Transverse colon (tissue), 4 donors: ENCODE data around the gene RCAN1. TPM values are rescaled to one million over a fixed set of nuclear protein-coding genes. Genes with fewer than 3 reads are reported as not detected.

Experiments used
- DNase-seq: peaks from one replicate; pipeline ENCODE4 v3.0.0-alpha.2; 2019
- H3K27ac ChIP-seq, 4 donors: fragments of 200-600 bp; sonication (generic); 2 replicates each; pipeline ENCODE4 v1.5.1; 2016 to 2018; ENCODE audit warnings: inconsistent platforms in 4 of 4
- H3K27me3 ChIP-seq: fragments of 200-600 bp; sonication (generic); 2 replicates; pipeline ENCODE4 v1.5.1; 2017; ENCODE audit warnings: inconsistent platforms
- H3K36me3 ChIP-seq, 4 donors: fragments of 200-600 bp; sonication (generic); 2 replicates each; pipeline ENCODE4 v1.5.1; 2017 to 2019; ENCODE audit warnings: inconsistent platforms in 4 of 4
- H3K4me1 ChIP-seq, 4 donors: fragments of 200-600 bp; sonication (generic); 2 replicates each; pipeline ENCODE4 v1.5.1; 2017 to 2020; ENCODE audit warnings: inconsistent platforms in 4 of 4
- H3K4me3 ChIP-seq, 4 donors: fragments of 200-600 bp; sonication (generic); 1 replicate in 1 of 4; 2 replicates in 3 of 4; pipeline versions ENCODE4 v1.5.1 to v1.6.1; 2017 to 2019; ENCODE audit warnings: inconsistent platforms in 4 of 4
- H3K9me3 ChIP-seq, 2 donors: fragments of 200-600 bp; sonication (generic); 2 replicates each; pipeline ENCODE4 v1.5.1; 2017 to 2019; ENCODE audit warnings: inconsistent platforms in 2 of 2
- CTCF ChIP-seq, 5 experiments: fragments of 200-600 bp in 3 of 5; fragments of 450-650 bp in 2 of 5; sonication (generic) in 3 of 5; IDR thresholded peaks; 1 replicate in 2 of 5; 2 replicates in 3 of 5; pipeline ENCODE4 v1.5.1; 2016 to 2017; ENCODE audit warnings: antibody characterized with exemption in 5 of 5, inconsistent platforms in 3 of 5, mild to moderate bottlenecking in 2 of 5, moderate library complexity in 1 of 5
- EP300 ChIP-seq: sonication (generic); formaldehyde crosslinking; IDR thresholded peaks from one replicate; pipeline ENCODE4 v1.6.1; 2017; ENCODE audit warnings: antibody characterized with exemption, low read depth
- POLR2A ChIP-seq: fragments of 450-650 bp; IDR thresholded peaks from one replicate; pipeline ENCODE4 v1.6.1; 2016; ENCODE audit warnings: antibody characterized with exemption, mild to moderate bottlenecking, moderate library complexity
- POLR2AphosphoS5 ChIP-seq, 3 donors: sonication (generic); formaldehyde crosslinking; IDR thresholded peaks; one replicate each; pipeline ENCODE4 v1.6.1; 2016; ENCODE audit warnings: antibody characterized with exemption in 3 of 3
- WGBS, 2 donors: methylation state at CpG; one replicate each; pipeline ENCODE4 v1.1.5; 2018; ENCODE audit warnings: low coverage in 1 of 2; 5-methylcytosine and 5-hydroxymethylcytosine counted together
- in situ Hi-C, 4 donors: fragments of 200-750 bp; cut with MboI; loops; one replicate each; pipeline versions ENCODE4 v1.15.0 to v1.15.1; 2017; ENCODE audit warnings: low sequenced_read_pairs in 3 of 4, low pct_ligation_motif_present in 1 of 4, low pct_unique_long_range_greater_than_20kb in 1 of 4
- intact Hi-C: fragments of 100-400 bp; cut with DNase I; formaldehyde crosslinking; loops from one replicate; pipeline ENCODE4 v1.15.1; 2023; ENCODE audit warnings: low total_unique reads
- total RNA-seq, 4 donors: library from RNA; depleted of rRNA; stranded (reverse); fragments of >200 nt; gene quantifications; one replicate each; pipeline ENCODE4 v1.1.0, GENCODE V29; 2016

Gene RCAN1
- total RNA-seq, 4 donors from 2014 or later, result 39.5 to 68.8 (median 57.8) TPM

GRCh38 chr21:34593423-34593822 is 21.5 kb downstream of the RCAN1 start:
- Histone ChIP-seq H3K27me3 (no peaks in the 10 kb centered on the region), H3K27ac (peak overlapping the region in 3 of 4 donors; percentile 65 to 75 (median 72)), H3K4me3 (no peak overlapping the region), H3K9me3 (no peaks in the 10 kb centered on the region), H3K4me1 (peaks cover 23 to 60% (median 31%) of the 10 kb centered on the region in 4 donors), H3K36me3 (no peaks in the 10 kb centered on the region)
- intact Hi-C loops (no loop called here), in situ Hi-C loops (no loop called here)
- no peak for DNase-seq
- TF ChIP-seq EP300 (no peak), CTCF (IDR thresholded peaks at IDR 0.05) (no peak), POLR2AphosphoS5 (IDR thresholded peaks at IDR 0.05) (no peak), POLR2A (no peak)
- WGBS, 2 donors, result 76 to 86% methylated on average over 1 to 5 of the region's 5 CpGs

- no peak overlapping the region for H3K4me3 ChIP-seq
- peak; percentile 64 for DNase-seq
- intact Hi-C loops, result no loop called here
- TF ChIP-seq POLR2A (no peak), POLR2AphosphoS5 (IDR thresholded peaks at IDR 0.05) (peak in 1 of 3 donors; percentile 57)
- H3K4me1 ChIP-seq, result peaks cover 23 to 60% (median 31%) of the 10 kb centered on the region in 4 donors
- no peaks in the 10 kb centered on the region for H3K27me3 ChIP-seq
- H3K36me3 ChIP-seq, result no peaks in the 10 kb centered on the region
- in situ Hi-C loops, result no loop called here
- WGBS, 2 donors, result 34 to 42% methylated on average over 10 to 17 of the region's 17 CpGs
- H3K27ac ChIP-seq, result peak overlapping the region; percentile 60 to 75 (median 68)
- no peaks in the 10 kb centered on the region for H3K9me3 ChIP-seq
These were observed 22.6 kb downstream of the RCAN1 start for GRCh38 chr21:34592120-34592955.

GRCh38 chr21:34590520-34590919 is 24.4 kb downstream of the RCAN1 start:
- peaks cover 23 to 48% (median 29%) of the 10 kb centered on the region in 4 donors for H3K4me1 ChIP-seq
- H3K27me3 ChIP-seq, result no peaks in the 10 kb centered on the region
- WGBS, 2 donors, result 100% methylated on average over 1 of the region's 1 CpG; no CpG with 5 or more reads in 1 of the 2 donors
- no peaks in the 10 kb centered on the region for H3K9me3 ChIP-seq
- no peaks in the 10 kb centered on the region for H3K36me3 ChIP-seq
- H3K27ac ChIP-seq, result no peak overlapping the region
- no peak overlapping the region for H3K4me3 ChIP-seq
- no peak for TF ChIP-seq EP300
- no peak for TF ChIP-seq CTCF (IDR thresholded peaks at IDR 0.05)
- TF ChIP-seq POLR2A, result no peak
- no peak for TF ChIP-seq POLR2AphosphoS5 (IDR thresholded peaks at IDR 0.05)
- DNase-seq, result no peak
- intact Hi-C loops, result no loop called here
- in situ Hi-C loops, result no loop called here

GRCh38 chr21:34589511-34590282 is 25.2 kb downstream of the RCAN1 start:
- intact Hi-C loops, result no loop called here
- Histone ChIP-seq H3K4me1 (peaks cover 21 to 44% (median 25%) of the 10 kb centered on the region in 4 donors), H3K27ac (no peak overlapping the region), H3K36me3 (no peaks in the 10 kb centered on the region), H3K4me3 (no peak overlapping the region), H3K9me3 (no peaks in the 10 kb centered on the region), H3K27me3 (no peaks in the 10 kb centered on the region)
- 92 to 96% methylated on average over 6 to 9 of the region's 9 CpGs for WGBS, 2 donors
- no peak for DNase-seq
- in situ Hi-C loops, result no loop called here
- TF ChIP-seq POLR2AphosphoS5 (IDR thresholded peaks at IDR 0.05) (no peak), EP300 (no peak), CTCF (IDR thresholded peaks at IDR 0.05) (no peak), POLR2A (no peak)
